ENCODE measurements around the gene GPR15. TPM values are rescaled to one million over a fixed set of nuclear protein-coding genes. Genes with fewer than 3 reads are reported as not detected.
A peak's percentile ranks its signal among the peaks of the same experiment; 100 is the strongest.

GPR15 gene
- total RNA-seq: not detected
- long read RNA-seq: 0 reads

GRCh38 chr3:98531622-98532274 lies at the start of gene GPR15:
GPR15 (plus strand) TSS chr3:98531978; CDS start chr3:98532034, 56 bp downstream.
- no peak for DNase-seq (ENCODE audit: low spot score)

GRCh38 chr3:98482717-98483482 lies 48.9 kb upstream of the GPR15 start:
- DNase-seq (ENCODE audit: low spot score): no peak

GRCh38 chr3:98483626-98484025 lies 48.2 kb upstream of the GPR15 start:
- DNase-seq (ENCODE audit: low spot score): no peak

GRCh38 chr3:98497381-98497780 lies 34.4 kb upstream of the GPR15 start, which contains the start of gene OR5K2:
OR5K2 (plus strand) TSS chr3:98497681; CDS start chr3:98497681, 0 bp downstream.
- no peak for DNase-seq (ENCODE audit: low spot score)

- no peak for DNase-seq (ENCODE audit: low spot score)
These were observed 31.8 kb upstream of the GPR15 start for GRCh38 chr3:98500019-98500418.

GRCh38 chr3:98501270-98501669 lies 30.5 kb upstream of the GPR15 start:
- DNase-seq (ENCODE audit: low spot score): no peak

GRCh38 chr3:98501863-98502576 lies 29.8 kb upstream of the GPR15 start:
- DNase-seq (ENCODE audit: low spot score): no peak

- DNase-seq (ENCODE audit: low spot score): no peak
These were observed 27.2 kb upstream of the GPR15 start for GRCh38 chr3:98504539-98504938.

- no peak for DNase-seq (ENCODE audit: low spot score)
These were observed 23.2 kb upstream of the GPR15 start for GRCh38 chr3:98508582-98508981.

GRCh38 chr3:98512576-98512975 lies 19.2 kb upstream of the GPR15 start:
- no peak for DNase-seq (ENCODE audit: low spot score)

GRCh38 chr3:98513091-98513511 lies 18.7 kb upstream of the GPR15 start:
- no peak for DNase-seq (ENCODE audit: low spot score)

GRCh38 chr3:98513736-98514135 lies 18.0 kb upstream of the GPR15 start:
- no peak for DNase-seq (ENCODE audit: low spot score)

- DNase-seq (ENCODE audit: low spot score): no peak
These were observed 16.8 kb upstream of the GPR15 start for GRCh38 chr3:98514948-98515347.

GRCh38 chr3:98518816-98519215 lies 13.0 kb upstream of the GPR15 start:
- DNase-seq (ENCODE audit: low spot score): no peak

- no peak for DNase-seq (ENCODE audit: low spot score)
These were observed 12.4 kb upstream of the GPR15 start for GRCh38 chr3:98519351-98519750.

- DNase-seq (ENCODE audit: low spot score): no peak
These were observed 9.8 kb upstream of the GPR15 start for GRCh38 chr3:98521897-98522543.

GRCh38 chr3:98522544-98523281 lies 9.1 kb upstream of the GPR15 start, which contains the start of gene CLDND1:
CLDND1 (minus strand) TSS chr3:98522902; CDS start chr3:98521424, 1,478 bp downstream.
- peak; percentile 99 for DNase-seq (ENCODE audit: low spot score)

- no peak for DNase-seq (ENCODE audit: low spot score)
These were observed 6.3 kb upstream of the GPR15 start for GRCh38 chr3:98525494-98525893.

GRCh38 chr3:98528474-98529346 lies 3.1 kb upstream of the GPR15 start:
- DNase-seq (ENCODE audit: low spot score): no peak

All from mesenteric fat pad (tissue), 1 donor.